GM20000 (cell line): ENCODE measurements around the gene SLC39A5.
"Not testable (repeated sequence)": the region's sequence is repeated elsewhere in the genome, so short reads cannot be mapped to it uniquely, and the experiment has no call there.

ENCODE experiments used
- DNase-seq: peaks from one replicate; pipeline ENCODE4 v3.0.0; 2012; ENCODE audit warnings: low spot score
- CTCF ChIP-seq: IDR thresholded peaks from 2 replicates; pipeline ENCODE4 v1.5.1; 2012; ENCODE audit warnings: mild to moderate bottlenecking, control low read depth; ENCODE audit errors: extremely low read depth, missing control alignments

SLC39A5 gene

GRCh38 chr12:56267443-56268071 lies 37.7 kb downstream of the SLC39A5 start:
- TF ChIP-seq CTCF: no peak
- no peak for DNase-seq

- TF ChIP-seq CTCF: peak; percentile 25
- DNase-seq: no peak
Observed at GRCh38 chr12:56271031-56271430, 41.2 kb downstream of the SLC39A5 start.

- DNase-seq: not testable (repeated sequence)
Observed at GRCh38 chr12:56272468-56272867, 42.6 kb downstream of the SLC39A5 start.

GRCh38 chr12:56274299-56274698 lies 44.4 kb downstream of the SLC39A5 start:
- DNase-seq: no peak
- no peak for TF ChIP-seq CTCF

GRCh38 chr12:56278905-56279304 lies 49.1 kb downstream of the SLC39A5 start:
- DNase-seq: no peak
- no peak for TF ChIP-seq CTCF

- no peak for TF ChIP-seq CTCF
- no peak for DNase-seq
Observed at GRCh38 chr12:56280849-56281248, 51.0 kb downstream of the SLC39A5 start.

GRCh38 chr12:56282030-56282429 lies 52.2 kb downstream of the SLC39A5 start:
- TF ChIP-seq CTCF: no peak
- no peak for DNase-seq

GRCh38 chr12:56282579-56282978 lies 52.7 kb downstream of the SLC39A5 start:
- no peak for DNase-seq
- no peak for TF ChIP-seq CTCF

- DNase-seq: not testable (repeated sequence)
Observed at GRCh38 chr12:56284263-56284662, 54.4 kb downstream of the SLC39A5 start.
